GM18858 (cell line): ENCODE data around the gene LITAFD.

Experiments used
- ATAC-seq: cut with Tn5 transposase; IDR thresholded peaks from one replicate; pipeline ENCODE4 v1.9.1; 2021; ENCODE audit not compliant: unreplicated experiment

LITAFD gene

DNA sequence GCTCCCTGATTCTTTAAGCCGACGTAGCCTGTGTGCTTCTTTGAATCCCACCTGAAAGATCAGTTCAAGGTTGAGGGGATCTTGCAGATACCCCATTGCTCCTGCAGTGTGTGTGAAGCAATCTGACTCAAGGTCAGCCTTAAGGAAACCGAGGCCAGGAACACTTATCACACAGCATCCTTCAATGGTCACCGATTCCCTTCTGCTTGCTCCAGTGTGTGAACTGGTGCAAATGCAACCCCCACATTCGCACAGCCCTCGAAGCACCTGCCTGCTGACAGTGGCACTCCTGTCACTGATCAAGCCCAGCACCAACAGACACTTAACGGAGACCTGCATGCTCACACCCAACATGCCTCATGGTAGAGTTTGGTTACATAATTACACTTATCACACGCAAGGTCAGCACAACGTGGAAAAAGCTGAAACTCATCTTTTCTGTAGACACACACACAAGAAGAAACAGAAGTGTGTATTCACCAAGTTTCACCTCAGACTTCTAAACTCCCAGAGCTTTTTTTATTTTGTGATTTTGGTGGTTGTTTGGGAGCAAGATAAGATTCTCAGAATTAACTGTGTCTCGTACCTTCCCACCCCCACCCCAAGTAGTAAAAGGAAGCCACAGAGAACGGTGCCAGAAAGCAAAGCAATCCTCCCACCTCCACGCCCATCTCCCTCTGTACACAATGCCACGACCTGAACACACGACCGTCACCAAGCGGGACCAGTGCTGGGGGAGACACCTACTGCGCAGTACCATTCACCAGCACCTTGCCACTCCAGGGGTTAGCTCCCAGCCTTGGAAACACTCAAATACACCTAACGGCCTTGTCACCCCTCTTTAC is 37.2 kb downstream of the LITAFD start:
- no peak for ATAC-seq

DNA sequence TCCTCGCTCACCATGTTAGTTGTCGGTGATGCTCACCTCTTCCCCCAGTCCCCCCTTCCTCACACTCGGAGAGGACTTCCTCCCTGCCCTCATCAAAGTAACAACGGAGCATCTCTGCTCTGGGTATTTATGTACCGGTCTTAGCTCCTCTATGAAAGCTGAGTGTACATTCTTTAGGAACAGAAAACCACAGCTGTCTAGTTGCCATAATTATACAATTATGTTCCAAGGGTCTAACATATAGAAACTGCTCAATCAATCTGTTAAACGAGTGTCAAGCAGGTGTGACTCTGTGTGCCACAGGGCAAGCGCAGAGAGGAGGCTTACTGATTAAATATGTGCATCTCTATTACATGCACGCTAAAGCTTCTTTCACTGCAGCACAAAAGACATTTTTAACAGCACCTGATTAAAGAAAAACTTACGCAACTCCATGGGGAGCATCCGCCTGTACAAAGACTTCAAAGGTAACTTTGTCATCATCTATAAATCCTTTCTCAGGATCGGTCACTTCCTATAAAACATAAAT is 37.8 kb downstream of the LITAFD start:
- ATAC-seq, result no peak

DNA sequence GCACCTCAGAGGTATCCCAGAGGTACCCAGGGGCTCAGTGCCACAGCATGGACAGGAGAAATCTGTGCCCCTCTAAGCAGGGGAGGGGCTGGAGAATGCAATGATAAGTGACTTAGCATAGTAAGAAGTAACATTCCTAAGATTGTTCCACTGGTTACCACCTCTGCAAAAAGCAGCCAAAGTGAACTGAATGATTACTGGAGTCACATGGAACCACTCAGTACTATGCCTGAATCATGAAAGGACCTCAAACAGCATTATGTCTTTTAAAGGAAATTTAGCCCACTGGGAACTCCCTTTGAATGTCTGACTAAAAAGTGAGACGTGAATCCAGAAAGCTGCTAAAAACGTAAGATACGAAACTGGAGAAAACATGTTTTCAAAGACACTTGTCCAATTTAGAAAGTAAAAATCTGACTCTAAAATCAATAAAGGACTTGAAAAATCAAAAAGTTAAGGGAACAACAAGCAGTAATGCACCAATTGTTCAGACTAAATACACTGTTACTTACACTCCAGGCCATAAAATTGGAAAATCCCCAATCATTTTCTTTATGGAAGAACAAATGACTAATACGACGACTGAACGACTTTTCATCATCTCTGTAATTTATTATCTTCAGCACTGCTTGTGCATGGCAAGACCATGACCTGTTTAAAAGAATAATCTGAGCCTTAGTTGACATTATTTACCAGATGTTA is 38.6 kb downstream of the LITAFD start:
- no peak for ATAC-seq

DNA sequence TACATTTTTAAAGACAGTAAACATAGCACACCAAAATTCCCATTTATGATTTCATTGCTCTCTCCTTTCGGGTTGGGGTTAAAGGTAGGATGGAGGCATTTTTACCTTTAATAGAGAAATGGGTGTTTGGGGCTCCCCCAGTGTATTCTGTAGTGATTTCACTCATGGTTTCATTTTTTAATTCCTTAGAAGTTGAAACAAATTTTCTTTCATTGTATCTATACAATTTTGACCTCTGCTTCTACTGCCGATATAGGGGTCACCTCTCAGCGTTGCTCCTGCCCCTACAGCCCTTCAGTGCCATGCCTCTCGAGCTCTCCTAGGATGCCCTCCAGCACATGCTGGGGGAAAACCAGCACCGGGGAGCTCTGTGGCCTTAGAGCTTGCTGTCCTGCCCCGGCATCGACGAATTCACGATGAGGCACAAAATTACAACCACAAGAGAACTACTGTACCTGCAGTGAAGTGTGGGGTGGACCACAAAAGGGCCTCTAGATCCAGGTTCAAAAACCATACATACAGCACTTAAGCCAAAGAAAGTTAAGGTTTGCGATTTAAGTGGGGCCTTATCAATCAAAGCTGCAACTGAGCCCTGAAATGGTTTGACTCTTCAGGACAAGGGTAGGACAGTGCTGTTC is 39.3 kb downstream of the LITAFD start:
- no peak for ATAC-seq

DNA sequence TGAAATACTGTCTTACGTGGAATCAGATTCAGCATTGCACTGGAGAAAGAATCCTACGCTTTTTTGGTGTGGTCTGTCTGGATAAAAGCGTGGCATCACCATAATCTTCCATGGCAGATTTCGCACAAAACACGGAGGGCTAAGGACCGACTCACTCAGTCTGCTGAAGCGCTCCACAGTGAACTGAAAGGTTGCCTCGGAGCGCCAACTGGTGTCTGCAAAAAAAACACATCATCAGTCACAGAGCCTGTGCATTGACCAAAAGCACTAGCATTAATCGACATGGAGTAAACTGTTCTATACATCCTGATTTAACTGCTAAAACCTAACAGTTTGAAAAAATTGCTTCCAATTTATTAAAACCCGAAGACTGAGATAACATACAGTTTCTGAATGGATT is 41.0 kb downstream of the LITAFD start:
- no peak for ATAC-seq

DNA sequence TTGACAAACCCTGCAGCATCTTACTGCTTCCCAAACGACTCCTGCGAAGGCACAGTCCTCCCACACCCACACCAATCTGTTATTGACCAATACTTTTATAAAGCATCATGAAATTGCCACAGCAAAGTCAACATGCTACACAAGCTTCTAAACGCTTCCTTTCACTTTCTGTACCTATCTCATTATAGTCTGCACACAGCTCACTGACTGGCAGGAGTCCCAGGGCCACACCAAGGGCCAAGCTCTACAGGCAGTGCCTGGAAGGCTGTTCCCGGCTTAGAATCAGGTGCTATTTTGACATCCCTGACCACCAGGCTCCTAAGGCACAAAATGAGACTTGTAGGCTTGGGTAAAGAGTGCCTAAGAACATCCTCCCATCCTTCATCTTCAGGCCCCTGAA is 42.1 kb downstream of the LITAFD start:
- no peak for ATAC-seq

DNA sequence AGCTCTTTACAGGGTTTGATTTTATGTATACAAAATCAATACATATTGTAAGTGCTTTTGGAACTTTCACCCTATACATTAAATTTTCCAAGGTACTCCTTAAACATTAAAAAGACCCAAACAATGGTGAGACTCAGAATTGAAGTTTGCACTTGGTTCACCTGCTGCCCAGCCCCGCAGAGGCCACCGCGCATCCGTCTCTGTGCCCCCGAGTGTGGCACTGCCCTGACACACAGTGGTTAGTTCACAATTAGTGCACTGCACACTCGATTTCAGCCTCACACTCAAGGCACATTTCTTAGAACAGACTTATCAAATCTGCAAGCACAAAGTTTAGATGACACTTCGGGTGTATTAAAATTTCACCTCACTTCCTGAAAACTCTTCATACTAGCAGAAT is 43.3 kb downstream of the LITAFD start:
- no peak for ATAC-seq

DNA sequence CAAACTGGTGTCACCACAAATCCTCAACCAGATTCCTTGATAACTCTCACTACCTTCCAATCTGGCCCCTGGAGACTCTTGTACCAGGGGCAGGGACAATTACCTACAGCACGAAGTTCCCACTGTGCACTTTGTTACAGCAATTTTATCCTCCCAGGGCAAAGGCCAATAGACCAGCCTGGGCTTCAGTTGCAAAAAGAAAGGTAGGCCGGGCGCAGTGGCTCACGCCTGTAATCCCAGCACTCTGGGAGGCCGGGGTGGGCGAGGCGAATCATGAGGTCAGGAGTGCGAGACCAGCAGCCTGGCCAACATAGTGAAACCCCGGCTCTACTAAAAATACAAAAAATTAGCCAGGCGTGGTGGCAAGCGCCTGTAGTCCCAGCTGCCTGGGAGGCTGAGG is 44.7 kb downstream of the LITAFD start:
- ATAC-seq, result no peak

DNA sequence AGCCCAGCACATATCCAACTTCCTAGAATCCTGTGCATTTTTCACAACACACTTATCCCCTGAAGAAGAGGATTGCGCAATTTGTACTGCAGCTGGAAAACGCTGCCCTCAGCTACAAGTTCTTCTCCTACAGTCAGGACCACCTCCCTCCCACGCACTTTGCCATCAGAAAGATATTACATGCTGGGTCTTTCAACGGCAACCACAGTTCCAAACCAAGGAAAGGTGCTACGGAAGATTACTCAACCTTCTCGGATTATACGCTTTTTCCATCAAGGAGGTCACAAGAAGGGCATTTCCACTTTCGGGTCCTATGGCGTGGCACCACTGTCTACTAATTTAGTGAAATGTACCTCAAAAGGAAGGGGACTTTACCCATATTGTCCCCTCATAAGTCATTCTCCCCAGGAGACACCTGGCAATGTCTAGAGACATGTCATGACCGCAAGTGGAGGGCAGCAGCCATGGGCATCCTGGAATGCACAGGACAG is 46.4 kb downstream of the LITAFD start:
- ATAC-seq, result no peak

DNA sequence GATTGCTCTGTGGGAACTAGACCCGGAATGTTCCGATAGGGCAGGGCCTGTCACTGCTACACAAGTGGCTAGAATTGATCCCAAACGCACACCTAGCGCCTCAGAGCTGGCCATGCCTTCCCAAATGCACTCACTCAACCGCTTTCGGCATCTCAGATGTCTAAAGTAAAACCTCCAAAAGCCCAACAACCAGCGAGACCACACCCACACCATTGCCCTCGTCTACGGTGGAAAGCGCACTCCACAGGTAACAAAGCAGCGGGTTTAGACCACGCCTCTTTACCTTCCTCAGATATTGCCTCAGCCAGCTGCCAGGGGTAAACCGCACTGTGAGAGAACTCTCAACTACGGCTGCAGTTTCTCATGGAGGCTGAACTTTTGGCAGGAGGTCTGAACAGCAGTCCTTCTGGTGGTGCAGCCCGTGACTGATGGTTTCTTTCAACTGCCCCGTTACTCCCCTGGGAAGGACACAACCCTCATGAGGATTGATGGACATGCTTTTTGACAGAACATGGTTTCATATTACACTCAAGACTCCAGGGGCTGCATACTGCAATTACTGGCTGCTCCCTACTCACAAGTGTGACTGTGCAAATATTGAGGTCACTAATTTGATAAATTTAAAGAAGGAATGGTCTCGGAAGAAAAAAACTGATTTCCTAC is 47.1 kb downstream of the LITAFD start:
- ATAC-seq, result no peak

DNA sequence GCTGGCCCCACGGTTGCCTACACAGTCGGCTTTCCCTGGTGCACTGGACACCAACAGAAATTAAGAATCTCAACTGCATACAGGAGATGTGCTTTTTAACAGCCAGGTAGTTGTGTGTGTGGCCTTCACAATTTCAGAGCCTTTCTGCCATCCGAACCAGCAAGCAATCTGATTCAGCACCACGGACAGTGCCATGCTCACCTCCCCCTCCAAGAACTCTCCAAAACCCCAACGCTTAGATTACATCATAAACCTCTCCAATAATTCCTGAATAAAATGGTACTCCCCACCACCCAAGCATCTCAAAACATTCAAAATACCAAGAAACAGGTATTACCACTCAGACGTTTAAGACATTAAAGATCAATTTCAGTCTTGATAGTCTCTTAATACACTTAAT is 49.7 kb downstream of the LITAFD start:
- no peak for ATAC-seq

DNA sequence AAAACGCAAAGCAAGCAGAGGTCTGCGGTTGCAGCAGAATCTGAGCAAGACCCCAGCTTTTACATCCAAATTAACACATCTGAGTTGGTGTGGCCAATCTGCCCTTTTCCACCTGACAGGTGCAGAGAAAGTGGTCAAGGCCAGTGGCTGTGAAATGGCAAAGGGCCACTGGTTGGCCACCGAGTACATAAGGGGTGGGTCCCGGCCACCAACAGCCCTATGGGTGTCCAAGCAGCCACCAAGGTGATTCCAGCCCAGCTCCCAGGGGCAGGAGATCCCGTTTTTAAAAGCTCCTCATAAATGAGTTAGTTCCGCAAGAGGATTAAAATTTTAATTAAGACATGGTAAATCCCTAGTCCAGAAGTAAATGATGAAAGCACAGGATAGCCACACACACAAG is 52.5 kb downstream of the LITAFD start:
- no peak for ATAC-seq
